Natural killer cell (primary cell): ENCODE results near the gene LPAR5. TPM values are rescaled to one million over a fixed set of nuclear protein-coding genes. Genes with fewer than 3 reads are reported as not detected.

Experiments used
- ATAC-seq, 3 donors: fragments of 150-1000 bp in 2 of 3; fragments of 200-7000 bp in 1 of 3; cut with Tn5 transposase; 1 replicate in 1 of 3; 2 replicates in 2 of 3; pipeline ENCODE4 v1.10.0; 2021; ENCODE audit warnings: mild to moderate bottlenecking in 2 of 3, moderate library complexity in 2 of 3
- DNase-seq, 2 donors: peaks; one replicate each; pipeline versions ENCODE4 v3.0.0 to v3.0.0-alpha.2; 2013 to 2021; ENCODE audit warnings: mixed read lengths in 1 of 2
- H3K27ac ChIP-seq: one replicate; pipeline ENCODE4 v1.5.1; 2013; ENCODE audit warnings: mild to moderate bottlenecking, low read length
- H3K27me3 ChIP-seq: one replicate; pipeline ENCODE4 v1.6.1; 2013; ENCODE audit warnings: low read length; ENCODE audit not compliant: control insufficient read depth, insufficient read depth
- H3K36me3 ChIP-seq: one replicate; pipeline ENCODE4 v1.6.1; 2013; ENCODE audit warnings: low read length; ENCODE audit not compliant: control insufficient read depth, insufficient read depth
- H3K4me1 ChIP-seq: one replicate; pipeline ENCODE4 v1.6.1; 2013; ENCODE audit warnings: low read length; ENCODE audit not compliant: control insufficient read depth, insufficient read depth
- H3K4me3 ChIP-seq: one replicate; pipeline ENCODE4 v1.5.1; 2013; ENCODE audit warnings: low read length
- H3K9me3 ChIP-seq: one replicate; pipeline ENCODE4 v1.6.1; 2013; ENCODE audit warnings: low read length; ENCODE audit not compliant: control insufficient read depth, insufficient read depth
- H3K27ac Mint-ChIP-seq, 2 donors: one replicate each; pipeline ENCODE4 v1.8.0; 2022; ENCODE audit warnings: mild to moderate bottlenecking in 2 of 2, mixed read lengths in 2 of 2, moderate library complexity in 1 of 2
- H3K27me3 Mint-ChIP-seq, 2 donors: one replicate each; pipeline ENCODE4 v1.8.0; 2022; ENCODE audit warnings: low read depth in 2 of 2, mixed read lengths in 2 of 2
- H3K36me3 Mint-ChIP-seq: one replicate; pipeline ENCODE4 v1.8.0; 2022; ENCODE audit warnings: mixed read lengths
- H3K4me1 Mint-ChIP-seq, 2 donors: one replicate each; pipeline ENCODE4 v1.8.0; 2022; ENCODE audit warnings: mixed read lengths in 2 of 2
- H3K4me3 Mint-ChIP-seq: one replicate; pipeline ENCODE4 v1.8.0; 2022; ENCODE audit warnings: mild to moderate bottlenecking, moderate library complexity, mixed read lengths
- H3K9me3 Mint-ChIP-seq, 2 donors: one replicate each; pipeline ENCODE4 v1.8.0; 2022; ENCODE audit warnings: mixed read lengths in 2 of 2
- CTCF ChIP-seq: fragments of 200-600 bp; IDR thresholded peaks from one replicate; pipeline ENCODE4 v1.8.0; 2022; ENCODE audit warnings: antibody characterized with exemption
- WGBS: methylation state at CpG from one replicate; pipeline ENCODE4 v1.1.7; 2013; ENCODE audit warnings: missing lambda C conversion rate; ENCODE audit not compliant: insufficient coverage; 5-methylcytosine and 5-hydroxymethylcytosine counted together
- intact Hi-C: fragments of 100-400 bp; cut with micrococcal nuclease; formaldehyde crosslinking; loops from one replicate; pipeline ENCODE4 v1.14.2; 2022
- total RNA-seq, 4 donors: library from RNA; stranded (reverse); fragments of 120-200 nt in 1 of 4; gene quantifications; one replicate each; pipeline versions ENCODE4 v1.2.3 to v1.2.4, GENCODE V29; 2013 to 2022

The LPAR5 gene
- total RNA-seq, 3 donors from 2014 or later (not counting 1 experiment from before 2014, with no cell fraction given) = 10.0 to 27.8 (median 17.3) TPM

DNA sequence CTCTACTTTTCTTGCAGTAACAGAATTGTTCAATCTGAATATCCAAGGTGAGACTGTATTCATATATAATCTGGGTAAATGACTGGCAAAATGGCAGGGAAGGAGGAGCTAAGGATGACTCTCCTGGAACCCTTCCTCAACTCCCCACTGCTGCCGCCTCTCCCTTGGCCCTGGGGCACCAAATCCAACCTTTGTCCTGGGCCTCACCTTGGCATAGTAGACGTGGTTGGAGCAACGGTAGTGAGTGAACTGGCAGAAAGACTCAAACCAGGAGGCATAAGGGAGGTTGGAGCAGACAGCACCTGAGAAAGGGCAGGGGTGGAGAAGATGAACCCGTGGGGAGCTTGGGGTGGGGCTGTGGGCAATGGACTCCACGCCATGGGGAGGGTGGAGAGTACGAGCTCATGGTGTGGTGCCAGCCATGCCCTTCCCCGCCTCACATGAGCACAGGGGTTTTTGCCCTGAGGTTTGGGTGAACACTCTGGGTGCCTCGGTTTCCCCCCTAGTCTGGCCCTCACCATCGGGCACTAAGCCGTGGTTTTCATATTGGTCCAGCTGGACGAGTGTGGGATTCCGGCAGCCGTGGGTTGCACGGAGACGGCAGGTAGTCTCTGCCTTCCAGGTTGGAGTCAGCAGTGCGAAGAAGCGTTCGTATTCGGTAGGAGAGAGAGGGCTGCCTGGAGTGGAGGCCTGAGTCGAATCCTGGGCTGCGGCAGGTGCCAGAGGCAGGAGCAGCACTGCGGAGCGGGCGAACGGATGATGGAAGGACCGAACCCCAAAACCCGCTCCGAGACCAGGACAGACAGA is 10.7 kb upstream of the LPAR5 start:
- H3K27me3 ChIP-seq = no peaks in the 10 kb centered on the region
- WGBS = 64% methylated on average over 28 of the region's 28 CpGs
- H3K4me1 Mint-ChIP-seq = peaks cover 7 to 11% of the 10 kb centered on the region in 2 donors
- TF ChIP-seq CTCF = no peak
- peaks cover 25% of the 10 kb centered on the region for H3K4me1 ChIP-seq
- H3K9me3 Mint-ChIP-seq = no peaks in the 10 kb centered on the region
- H3K4me3 Mint-ChIP-seq = peak overlapping the region; percentile 83
- intact Hi-C loops = no loop called here
- H3K27ac Mint-ChIP-seq = peak overlapping the region; percentile 67 to 86
- DNase-seq = no peak
- no peaks in the 10 kb centered on the region for H3K27me3 Mint-ChIP-seq
- no peak overlapping the region for H3K27ac ChIP-seq
- peaks cover 18% of the 10 kb centered on the region for H3K36me3 ChIP-seq
- ATAC-seq = peak in 1 of 3 donors; percentile 18
- no peaks in the 10 kb centered on the region for H3K9me3 ChIP-seq
- H3K4me3 ChIP-seq = peak overlapping the region; percentile 17
- no peaks in the 10 kb centered on the region for H3K36me3 Mint-ChIP-seq

DNA sequence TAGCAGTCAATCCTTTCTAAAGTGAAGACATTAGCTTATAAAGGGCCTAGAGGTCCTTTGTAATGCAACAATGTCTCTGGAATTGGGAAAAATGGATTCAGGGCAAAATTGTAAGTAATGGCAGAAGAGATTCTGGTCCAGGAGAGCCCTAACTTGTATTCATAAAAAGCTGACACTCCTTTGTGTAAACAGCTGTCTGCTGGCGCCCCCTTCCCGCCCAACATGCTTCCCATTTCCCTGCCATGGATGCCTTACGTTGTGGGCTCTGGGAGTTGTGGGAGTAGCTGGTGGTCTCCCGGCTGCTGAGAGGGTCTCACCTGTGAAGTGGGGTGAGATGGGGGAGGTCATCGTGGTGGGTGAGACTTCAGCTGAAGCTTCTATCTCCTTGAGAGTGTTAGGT is 9.1 kb upstream of the LPAR5 start:
- intact Hi-C loops = no loop called here
- no peak overlapping the region for H3K27ac Mint-ChIP-seq
- Histone ChIP-seq H3K9me3 (no peaks in the 10 kb centered on the region), H3K4me3 (no peak overlapping the region), H3K27ac (no peak overlapping the region), H3K4me1 (peaks cover 25% of the 10 kb centered on the region), H3K36me3 (peaks cover 5% of the 10 kb centered on the region), H3K27me3 (no peaks in the 10 kb centered on the region)
- ATAC-seq (no peak), DNase-seq (peak in 1 of 2 donors; percentile 30)
- TF ChIP-seq CTCF = no peak
- WGBS = 79% methylated on average over 4 of the region's 5 CpGs
- no peaks in the 10 kb centered on the region for H3K9me3 Mint-ChIP-seq
- H3K4me3 Mint-ChIP-seq = no peak overlapping the region
- peaks cover 7 to 11% of the 10 kb centered on the region in 2 donors for H3K4me1 Mint-ChIP-seq
- no peaks in the 10 kb centered on the region for H3K27me3 Mint-ChIP-seq
- H3K36me3 Mint-ChIP-seq = no peaks in the 10 kb centered on the region

- Histone ChIP-seq H3K4me3 (no peak overlapping the region), H3K27me3 (no peaks in the 10 kb centered on the region), H3K27ac (peak overlapping the region; percentile 31), H3K9me3 (no peaks in the 10 kb centered on the region), H3K4me1 (peaks cover 28% of the 10 kb centered on the region), H3K36me3 (peaks cover 5% of the 10 kb centered on the region)
- no peak for TF ChIP-seq CTCF
- peaks cover 7 to 11% of the 10 kb centered on the region in 2 donors for H3K4me1 Mint-ChIP-seq
- H3K4me3 Mint-ChIP-seq = no peak overlapping the region
- no peaks in the 10 kb centered on the region for H3K36me3 Mint-ChIP-seq
- intact Hi-C loops = no loop called here
- H3K27ac Mint-ChIP-seq = peak overlapping the region in 1 of 2 donors; percentile 5
- H3K27me3 Mint-ChIP-seq = no peaks in the 10 kb centered on the region
- H3K9me3 Mint-ChIP-seq = no peaks in the 10 kb centered on the region
- peak in 1 of 3 donors; percentile 13 for ATAC-seq
- WGBS = 38% methylated on average over 6 of the region's 6 CpGs
- DNase-seq = no peak
Measured at GRCh38 chr12:6644257-6644596, 8.5 kb upstream of the LPAR5 start.
